ENCODE results near the gene RHEX.

The RHEX gene

DNA sequence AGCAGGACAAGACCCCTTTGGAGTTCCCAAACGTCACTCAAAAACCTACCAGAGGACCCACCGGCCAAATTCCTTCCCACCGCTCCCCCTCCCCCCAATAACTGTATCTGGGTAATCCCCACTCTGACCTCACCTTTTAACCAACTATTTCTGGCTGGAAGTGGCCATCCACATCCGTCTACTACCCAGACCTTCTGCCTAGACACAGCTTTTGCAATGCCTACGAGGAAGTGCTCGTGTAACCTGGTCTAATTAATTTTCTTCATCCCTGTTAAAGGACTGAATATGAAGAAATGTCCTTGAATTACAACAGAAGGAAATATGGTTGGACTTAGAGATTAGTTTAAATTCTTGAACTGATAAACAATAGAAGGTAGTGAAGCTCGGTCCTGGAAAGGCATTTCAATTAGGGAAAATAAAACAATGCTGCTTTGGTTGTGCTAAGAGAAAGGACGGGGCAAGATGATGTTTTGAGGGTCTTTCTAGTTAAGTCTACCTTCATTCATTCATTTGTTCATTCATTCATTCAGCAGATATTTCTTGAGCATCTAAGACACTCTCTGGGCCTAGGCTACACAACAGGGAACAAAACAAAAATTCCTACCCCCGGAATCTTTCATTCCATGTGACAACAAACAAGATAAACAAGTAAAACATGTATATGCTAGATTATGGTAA is 45.4 kb downstream of the RHEX start:
- no peak for DNase-seq

DNA sequence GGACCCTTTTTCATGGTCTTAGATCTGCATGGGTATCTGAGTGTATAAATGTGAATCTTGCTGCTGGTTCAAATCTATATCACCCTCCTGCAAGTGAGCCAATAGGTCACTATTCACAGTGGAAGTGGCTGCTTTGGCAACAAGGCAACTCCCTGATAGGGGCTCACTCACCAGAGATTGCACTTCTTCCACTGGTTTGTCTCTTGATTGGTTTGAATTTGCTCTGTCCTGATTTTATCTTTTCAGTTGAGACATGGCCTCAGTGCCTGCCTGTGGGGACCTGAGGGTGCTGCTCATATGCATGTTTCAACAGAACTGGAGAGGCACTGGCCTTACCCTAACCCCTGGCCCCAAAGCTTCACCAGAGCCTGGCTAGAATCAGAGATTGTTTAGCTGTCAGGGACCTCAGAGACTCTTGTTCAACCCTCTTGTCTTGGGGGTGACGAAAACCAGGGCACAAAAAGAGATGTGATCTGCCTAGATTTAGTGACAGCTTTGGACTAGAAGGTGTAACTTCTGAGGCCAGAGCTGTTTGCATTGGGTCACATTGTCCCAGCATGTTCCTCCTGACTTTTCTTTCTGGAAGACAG is 47.3 kb downstream of the RHEX start:
- no peak for DNase-seq

DNA sequence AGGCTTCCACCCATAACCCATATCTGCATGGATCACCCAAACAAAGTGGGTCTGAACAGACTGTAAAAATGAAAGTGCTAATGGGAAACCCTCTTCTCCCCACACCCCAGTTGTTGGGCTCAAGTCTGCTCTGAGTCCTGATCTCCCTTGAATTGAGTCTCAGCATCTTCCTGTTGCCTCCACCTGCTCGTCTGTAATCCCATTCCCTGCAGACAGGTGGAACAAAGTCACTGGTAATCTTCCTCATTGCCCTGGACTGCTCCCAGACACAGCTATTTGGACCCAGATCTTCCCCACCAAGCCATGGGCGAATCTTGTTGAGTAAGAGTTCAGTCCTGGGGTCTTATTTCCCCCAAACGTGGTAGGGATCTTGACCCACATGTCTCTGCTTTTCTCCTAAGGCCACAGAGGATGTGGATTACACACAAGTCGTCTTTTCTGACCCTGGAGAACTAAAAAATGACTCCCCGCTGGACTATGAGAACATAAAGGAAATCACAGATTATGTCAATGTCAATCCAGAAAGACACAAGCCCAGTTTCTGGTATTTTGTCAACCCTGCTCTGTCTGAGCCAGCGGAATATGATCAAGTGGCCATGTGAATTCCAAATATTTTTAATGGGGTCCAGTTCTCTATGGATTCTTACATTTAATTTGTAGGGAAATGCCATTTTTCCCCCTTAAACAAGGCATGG is 48.5 kb downstream of the RHEX start:
- no peak for DNase-seq

DNA sequence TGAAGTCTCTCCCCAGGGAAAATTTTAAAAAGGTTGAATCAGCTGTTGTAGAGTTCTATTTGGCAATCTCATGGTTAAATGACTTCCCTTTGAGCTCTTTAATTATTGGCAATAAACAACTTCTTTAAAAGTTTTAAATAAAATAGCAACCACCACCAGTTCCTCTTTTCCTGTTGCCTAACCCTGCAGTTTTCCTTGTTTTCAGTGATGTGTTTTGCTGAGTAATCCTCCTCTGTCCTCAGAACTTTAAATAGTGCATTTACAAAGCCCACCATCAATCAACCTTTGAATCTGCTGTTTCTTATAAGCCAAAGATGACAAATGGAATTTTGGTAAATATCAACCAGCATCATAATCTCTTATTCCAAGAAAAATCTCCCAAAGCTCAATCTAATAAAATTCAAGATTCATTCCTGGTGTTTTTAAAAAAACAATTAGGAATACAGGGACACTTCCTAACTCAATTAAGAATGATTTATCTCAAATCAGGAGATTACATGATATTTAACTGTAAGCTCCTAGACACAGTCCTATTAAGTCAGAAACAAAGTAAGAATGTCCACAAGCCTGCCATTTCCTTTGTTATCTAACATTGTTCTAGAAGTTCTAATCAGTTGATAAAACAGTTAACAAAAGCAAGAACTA is 49.4 kb downstream of the RHEX start:
- peak in 1 of 2 donors; percentile 57 for DNase-seq

DNA sequence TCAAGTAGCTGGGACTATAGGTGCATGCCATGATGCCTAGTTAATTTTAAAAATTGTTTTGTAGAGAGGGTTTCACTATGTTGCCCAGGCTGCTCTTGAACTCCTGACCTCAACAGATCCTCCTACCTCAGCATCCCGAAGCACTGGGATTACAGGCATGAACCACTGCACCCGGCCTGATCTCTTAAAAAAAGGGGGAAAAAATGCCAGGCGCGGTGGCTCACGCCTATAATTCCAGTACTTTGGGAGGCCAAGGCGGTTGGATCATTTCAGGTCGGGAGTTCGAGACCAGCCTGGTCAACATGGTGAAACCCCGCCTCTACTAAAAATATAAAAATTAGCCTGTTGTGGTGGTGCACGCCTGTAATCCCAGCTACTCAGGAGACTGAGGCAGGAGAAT is 51.0 kb downstream of the RHEX start:
- DNase-seq, result no peak

DNA sequence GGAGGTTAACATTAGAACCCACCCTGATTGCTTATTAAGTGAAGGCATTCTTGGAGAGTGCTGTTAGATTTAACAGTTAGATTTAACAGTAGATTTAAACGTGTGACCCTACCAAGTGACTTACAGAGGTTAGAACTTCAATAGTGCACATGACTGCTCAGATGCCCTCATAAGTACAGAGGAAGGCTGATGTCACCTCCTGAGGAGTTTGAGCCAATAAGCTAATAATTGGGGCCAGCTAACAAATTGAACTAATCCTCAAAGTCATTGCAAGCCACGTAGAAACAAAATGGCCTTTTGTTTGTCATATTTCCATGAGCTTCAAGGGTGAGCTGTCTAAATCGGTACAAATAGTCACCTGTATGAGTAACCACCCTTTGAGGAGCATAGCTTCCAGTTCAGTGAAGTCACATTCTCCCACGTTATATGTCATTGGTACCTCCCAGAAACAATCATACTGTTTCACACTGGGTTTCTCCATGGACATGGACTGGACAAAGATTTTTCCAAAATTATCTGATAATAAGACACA is 52.6 kb downstream of the RHEX start:
- no peak for DNase-seq

DNA sequence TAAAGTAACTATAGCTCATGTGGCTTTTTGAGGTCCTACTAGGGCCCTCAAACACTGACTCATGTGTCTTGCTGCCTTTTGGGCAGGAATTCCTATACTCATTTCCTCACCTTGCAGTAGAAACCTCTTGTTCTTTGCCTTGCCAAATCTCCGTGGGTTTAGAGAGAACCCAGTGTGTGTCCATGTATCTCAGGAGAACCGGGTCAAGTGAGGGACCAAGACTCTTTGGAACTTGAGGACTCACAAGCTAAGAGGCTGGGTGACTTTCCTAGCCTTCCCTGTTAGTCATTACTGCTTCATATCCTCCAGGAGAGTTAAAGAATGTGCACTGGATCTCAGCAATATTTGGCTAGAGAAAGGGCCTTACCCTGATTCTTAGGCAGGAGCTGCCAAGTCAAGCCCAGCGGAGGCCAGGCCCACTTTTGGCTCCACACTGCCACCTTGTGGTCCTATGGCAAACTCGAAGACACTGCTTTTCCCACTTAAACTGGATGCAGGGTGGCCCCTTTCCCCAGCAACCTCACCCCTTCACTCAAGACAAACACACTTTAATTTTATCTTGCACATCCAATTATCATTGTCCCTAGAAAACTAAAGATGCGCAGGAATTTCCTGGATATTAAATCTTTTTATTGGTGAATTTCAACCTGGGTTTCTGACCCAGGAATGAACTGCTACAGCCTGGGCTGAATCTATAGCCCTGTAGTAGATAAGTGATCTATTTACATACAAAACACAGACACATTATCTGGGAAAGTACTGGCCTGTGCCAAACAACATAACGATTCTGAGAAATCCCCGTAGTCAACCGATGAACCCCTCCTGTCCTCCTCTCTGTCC is 53.6 kb downstream of the RHEX start:
- DNase-seq, result peak; percentile 48 to 75

DNA sequence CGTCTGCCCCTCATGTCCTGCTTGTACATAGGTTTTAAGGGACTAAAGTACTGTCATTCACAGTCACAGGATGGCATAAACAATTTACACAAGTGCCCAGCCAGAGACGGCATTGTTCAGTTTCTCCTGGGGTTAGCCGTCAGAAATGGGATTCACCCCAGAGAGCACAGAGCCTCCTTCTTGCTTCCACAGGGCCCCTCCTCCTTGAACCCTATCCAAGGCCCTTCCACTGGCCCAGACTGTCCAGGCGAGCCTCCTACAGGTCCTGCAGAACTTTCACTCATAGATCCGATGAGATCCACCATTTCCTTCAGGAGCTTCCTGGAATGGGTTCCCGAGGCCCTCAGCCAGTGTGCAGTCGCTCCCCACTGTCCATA is 54.2 kb downstream of the RHEX start:
- no peak for DNase-seq

DNA sequence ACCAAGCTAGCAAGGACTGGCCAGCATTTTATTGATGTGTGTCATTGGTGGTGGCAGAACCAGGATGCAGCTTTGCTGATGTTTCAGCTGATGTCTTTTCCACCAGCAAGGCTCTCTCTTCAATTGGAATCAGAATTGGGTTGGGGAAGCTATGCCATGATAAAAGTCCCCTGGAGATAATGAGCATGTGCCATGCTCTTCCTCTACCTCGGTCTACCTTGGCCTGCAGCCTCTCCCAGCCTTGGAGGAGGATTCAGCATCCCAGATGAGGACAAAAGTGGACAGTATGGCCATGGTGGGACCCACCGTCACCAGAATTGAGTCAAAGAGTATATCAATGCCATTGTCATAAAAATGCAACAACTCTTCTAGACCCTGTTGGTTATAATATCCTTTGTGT is 55.7 kb downstream of the RHEX start:
- no peak for DNase-seq

DNA sequence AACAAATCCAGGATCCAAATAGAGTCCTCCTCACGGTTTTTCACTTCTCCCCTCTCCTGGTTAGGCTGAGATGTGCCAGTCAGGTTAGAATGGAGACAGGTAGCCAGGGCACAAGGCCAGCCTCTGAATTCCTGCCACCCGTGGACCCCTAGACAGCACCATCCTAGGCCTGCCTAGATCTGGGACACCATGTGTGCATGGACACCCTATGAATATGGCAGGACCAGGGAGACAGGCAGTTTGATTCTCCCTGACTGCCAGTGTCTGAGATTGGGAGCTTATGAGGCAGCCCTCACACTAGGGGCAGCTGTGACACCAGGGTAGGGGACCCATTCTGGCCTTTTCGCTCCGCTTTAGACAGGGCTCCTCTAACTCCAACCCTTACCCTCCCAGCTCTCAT is 56.7 kb downstream of the RHEX start:
- DNase-seq, result no peak

DNA sequence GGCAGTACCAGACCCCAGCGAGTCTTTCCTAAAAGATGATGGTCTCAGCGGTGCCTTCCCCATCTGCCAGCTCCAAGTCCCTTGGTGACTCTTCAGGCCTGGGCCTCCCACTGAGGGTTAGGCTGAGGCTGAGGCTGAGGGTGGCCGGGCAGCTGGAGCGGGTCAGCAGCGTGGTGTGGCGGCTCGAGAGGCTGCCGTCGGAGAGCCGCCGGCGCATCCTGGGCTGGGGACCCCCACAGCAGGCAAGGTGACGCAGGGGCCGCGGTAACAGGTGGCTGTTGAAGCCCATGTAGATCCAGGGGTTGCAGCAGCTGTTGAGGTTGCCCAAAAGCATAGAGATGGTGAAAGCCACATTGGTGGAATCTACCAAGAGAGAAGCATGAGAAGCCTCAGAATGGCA is 57.2 kb downstream of the RHEX start:
- DNase-seq, result no peak

DNA sequence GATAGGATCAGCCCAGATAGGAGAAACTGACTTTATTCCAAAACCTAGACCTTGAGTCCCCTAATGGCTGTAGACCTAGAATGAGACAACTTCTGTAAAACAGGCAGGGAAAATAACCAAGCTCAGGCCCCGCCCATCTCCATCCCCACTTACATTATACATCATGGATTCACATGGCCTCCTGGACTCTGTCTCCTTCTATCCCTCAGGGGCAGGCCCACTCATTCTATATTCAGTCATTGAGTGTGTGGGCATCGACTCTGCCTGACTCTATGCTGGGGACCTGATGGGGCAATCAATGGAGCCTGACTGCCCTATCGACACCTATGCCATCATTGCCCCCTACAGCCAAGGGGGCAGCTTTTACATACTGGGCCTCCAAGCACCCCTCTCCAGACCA is 57.8 kb downstream of the RHEX start:
- DNase-seq, result no peak

DNA sequence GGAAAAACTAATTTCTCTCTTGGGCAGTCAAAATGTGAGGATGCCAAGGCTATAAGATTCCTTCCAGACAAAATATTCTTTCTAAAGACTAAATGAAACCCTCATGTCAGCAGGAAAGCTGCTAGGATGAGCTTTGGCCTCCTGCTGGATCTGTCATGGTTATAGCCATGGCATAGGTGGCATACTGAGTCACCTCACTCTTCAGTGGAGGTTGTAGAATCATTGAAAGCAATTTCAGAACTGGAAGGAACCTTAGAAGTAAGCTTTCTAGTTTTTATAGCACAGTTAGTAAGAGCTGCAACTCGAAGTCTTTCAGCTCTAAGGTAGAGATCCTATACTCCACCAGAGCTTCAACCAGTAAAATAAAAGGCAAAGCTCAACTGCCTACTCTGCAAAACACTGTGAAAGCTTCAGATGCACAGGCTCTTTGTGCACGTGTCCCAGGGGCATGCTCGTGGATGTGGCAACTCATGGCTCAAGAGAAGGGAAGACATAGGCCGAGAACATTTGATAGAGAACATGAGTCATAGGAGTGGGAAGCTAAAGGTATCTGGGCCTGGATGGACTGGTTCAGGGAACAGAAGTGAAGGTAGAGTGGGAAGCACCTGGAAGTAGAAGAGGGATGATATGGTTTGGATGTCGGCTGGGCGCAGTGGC is 58.4 kb downstream of the RHEX start:
- no peak for DNase-seq

DNA sequence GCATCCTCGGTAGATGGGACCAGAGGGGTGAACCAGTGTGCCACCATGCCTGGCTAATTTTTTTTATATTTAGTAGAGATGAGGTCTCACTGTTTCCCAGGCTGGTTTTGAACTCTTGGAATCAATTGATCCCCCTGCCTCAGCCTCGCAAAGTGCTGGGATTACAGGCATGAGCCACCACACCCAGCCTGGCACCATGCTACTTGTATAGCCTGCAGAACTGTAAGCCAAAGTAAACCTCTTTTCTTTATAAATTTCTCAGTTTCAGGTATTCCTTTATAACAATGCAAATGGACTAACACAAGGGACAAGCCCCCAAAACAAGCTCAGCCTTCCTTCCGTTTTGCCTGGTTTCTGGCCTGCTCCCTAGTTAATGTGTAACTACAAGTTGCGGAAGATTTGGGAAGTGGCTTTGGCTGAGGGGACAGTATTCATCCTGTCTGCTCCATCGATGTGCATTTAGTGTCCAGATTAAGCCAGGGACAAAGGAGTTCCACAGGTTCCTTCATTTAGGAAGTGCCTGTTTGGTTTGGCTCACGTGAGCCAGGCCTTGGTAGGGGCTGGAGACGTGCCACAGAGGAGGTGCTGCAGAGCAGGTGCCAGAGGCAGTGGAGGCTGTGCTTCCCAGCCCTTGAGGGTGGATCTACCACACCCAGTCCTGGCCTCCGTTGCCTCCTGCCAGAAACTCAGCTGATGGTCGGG is 59.8 kb downstream of the RHEX start:
- DNase-seq, result no peak

DNA sequence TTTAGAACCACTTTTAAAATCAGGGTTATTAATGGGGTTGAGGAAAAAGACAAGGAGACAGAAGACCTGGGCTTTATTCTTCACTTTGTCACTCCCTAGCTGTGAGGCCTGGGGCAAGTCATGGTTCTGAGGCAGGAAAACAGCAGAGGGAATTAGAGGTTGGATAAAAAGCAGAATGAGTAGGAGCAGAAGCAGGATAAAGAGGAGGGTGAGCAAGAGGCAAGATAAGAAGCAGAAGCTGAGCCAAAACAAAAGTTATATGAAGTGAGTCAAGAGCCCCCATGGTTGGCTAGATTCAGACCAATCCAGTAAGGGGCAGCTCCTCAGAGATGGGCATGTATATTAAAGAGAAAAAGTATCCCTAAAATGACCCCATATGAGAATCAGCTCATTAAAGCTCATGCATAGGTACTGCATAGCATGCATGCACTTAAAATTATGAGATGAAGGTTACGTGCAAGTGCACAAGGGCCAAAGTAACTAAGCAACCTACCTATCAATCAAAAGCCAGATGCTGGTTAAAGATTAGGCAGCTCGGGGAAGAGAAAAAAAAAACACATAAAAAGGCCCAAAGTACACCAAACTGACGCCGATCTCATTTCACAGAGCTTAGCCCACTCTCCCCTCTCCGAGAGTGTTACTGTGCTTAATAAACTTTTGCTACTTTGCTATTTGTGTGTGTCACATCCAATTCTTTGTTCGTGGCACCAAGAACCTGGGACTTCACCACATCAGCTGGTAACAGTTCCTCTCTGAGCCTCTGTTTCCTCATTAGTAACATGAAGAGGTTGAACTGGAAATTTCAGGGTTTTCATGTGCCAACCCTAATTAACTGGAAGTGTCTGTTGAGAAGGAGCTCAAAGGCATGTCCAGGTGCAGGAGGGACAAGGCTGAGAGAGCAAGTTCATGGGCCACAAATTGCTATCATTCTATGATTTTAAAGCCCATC is 62.0 kb downstream of the RHEX start:
- no peak for DNase-seq

DNA sequence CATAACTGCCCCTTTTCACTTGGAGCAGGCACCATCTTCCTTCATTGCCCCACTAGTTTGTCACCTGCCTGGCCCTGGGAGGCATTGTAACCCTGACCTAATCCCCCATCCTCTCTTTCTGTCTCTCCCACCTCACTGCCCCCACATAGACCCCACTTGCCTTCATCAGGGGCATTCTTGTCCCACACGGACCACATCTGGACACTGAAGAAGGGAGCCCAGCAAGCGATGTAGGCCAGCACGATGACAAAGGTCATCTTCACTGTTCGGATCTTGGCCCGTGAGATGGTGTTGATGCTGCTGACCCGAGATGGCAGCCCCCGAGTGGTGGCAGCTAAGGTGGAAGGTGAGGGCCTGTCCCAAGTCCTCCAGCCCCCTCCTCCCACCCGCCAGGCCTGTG is 62.8 kb downstream of the RHEX start:
- DNase-seq, result no peak

DNA sequence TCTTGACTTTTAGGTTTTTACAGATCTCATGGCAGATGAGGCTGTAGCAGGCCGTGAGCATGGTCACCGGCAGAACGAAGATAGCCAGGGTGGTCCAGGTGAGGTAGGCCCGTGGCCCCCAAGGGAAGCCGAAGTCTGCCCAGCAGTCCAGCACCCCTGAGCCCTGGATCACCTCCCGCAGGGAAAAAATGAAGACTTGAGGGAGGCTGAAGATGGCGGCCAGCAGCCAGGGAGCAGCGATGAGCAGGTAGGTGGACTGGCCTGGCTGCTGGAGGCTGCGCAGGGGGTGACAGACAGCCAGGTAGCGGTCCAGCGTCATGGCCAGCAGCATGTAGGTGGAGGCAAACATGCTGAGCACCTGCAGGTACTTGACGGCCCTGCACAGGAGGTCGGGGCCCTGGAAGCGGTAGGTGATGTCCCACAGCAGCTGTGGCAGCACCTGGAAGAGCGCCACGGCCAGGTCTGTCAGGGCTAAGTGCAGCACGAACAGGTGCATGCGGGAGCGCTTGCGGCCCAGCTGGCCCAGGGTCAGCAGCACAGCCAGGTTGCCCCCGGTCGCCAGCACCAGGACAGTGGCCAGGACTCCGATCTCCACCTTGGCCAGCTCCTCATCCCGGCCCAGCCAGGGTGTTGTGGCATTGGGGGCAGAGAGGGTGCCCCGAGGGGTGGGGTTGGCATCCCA is 63.4 kb downstream of the RHEX start:
- DNase-seq, result no peak

DNA sequence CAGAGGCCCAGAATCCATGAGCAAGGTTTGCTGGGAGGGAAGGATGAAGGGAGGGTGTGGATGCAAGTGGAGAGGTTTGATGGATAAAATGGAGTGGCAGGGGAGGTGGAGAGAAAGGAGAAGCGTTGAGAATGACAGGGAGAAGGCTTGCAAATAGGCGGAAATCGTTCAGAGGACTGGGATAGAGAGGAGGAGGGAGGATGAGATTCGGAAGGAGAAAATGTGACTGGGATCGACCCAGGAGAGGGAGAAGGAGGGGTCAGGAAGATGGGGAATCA is 63.8 kb downstream of the RHEX start:
- no peak for DNase-seq

DNA sequence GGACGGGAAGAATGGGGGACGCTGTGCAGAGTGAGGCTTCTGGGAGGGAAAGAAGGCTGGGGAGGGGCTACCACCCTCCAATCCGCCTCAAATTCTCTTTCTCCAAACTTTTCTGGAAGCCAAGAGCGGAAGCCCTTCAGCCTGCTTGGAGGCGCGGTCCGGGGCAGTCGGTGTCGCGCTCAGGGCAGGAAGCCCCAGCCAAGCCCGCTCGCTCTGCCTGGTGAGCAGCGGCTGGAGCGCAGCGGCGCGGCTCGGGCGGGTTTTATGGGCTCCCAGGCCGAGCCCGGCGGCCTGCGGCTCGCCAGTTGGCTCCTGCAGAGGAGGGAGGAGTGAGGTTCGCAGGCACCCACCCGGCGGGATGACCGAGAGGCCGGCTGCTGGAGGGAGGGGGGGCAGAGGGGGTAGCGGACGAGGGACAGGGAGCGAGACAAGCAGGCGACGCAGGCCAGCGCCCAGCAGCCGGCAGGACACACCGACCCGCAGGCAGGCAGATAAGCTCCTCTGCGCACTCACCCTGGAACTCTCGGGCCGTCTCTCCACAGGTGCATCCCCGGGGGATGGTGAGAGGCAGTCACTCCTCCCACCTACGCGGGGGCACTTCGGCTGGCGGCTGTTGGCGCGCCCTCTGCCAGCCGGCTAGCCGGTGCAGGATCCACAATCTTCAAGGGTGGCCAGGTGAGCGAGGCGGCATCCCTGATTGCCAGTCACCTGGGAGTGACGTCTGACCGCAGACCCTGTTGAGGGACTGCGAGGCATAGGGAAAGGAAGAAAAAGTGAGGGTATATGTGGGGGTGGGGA is 64.4 kb downstream of the RHEX start, which contains the start of gene AVPR1B:
Gene AVPR1B (minus strand): TSS at position 238 of the 798 bp plus-strand sequence. CDS start 498 bp downstream, outside the sequence.
- no peak for DNase-seq

Measured in bone marrow (tissue), 2 donors.